GM12878 (cell line): ENCODE results near the gene AP4E1. TPM values are rescaled to one million over a fixed set of nuclear protein-coding genes. Genes with fewer than 3 reads are reported as not detected.

Experiments used
- ATAC-seq: fragments of 200-7000 bp; cut with Tn5 transposase; 3 replicates; pipeline ENCODE4 v1.9.1; 2020; ENCODE audit warnings: mild to moderate bottlenecking, moderate library complexity
- Bru-seq: library from RNA; stranded (reverse); fragments of 400-500 nt; gene quantifications from one replicate; lab custom pipeline; 2021; lab: Mats Ljungman, UMichigan
- BruChase-seq, 2 experiments: library from RNA; stranded (reverse); fragments of 400-500 nt; gene quantifications; one replicate each; lab custom pipeline; 2021; lab: Mats Ljungman, UMichigan
- BruUV-seq: library from RNA; stranded (reverse); fragments of 400-500 nt; replicated peaks from 2 replicates; lab custom pipeline; 2021; lab: Mats Ljungman, UMichigan
- CTCF ChIA-PET: fragments of 300-600 bp; sonication (Branson Sonifier 250); formaldehyde crosslinking; extraction: SDS; loops from one replicate; lab custom pipeline; 2021; ENCODE audit warnings: inconsistent platforms; lab: Yijun Ruan, JAX
- POLR2A ChIA-PET: fragments of 350-600 bp; formaldehyde crosslinking; extraction: SDS; loops from one replicate; lab custom pipeline; 2021; ENCODE audit warnings: inconsistent platforms; lab: Charles Lee
- RAD21 ChIA-PET: fragments of 300-600 bp; sonication (Branson Sonifier 250); formaldehyde crosslinking; loops from one replicate; lab custom pipeline; 2023; ENCODE audit warnings: antibody characterized with exemption; ENCODE audit not compliant: unreplicated experiment; lab: Charles Lee
- SMC1A ChIA-PET: fragments of 300-600 bp; sonication (Branson Sonifier 250); formaldehyde crosslinking; loops from one replicate; lab custom pipeline; 2023; ENCODE audit not compliant: unreplicated experiment, uncharacterized antibody; lab: Charles Lee
- DNase-seq: peaks from one replicate; pipeline ENCODE4 v3.0.0-alpha.2; 2011; ENCODE audit warnings: low read depth, low spot score
- FAIRE-seq: peaks from 3 replicates; lab custom pipeline; 2011; peaks lifted over from hg19 to GRCh38; lab: Jason Lieb, UNC
- H2AFZ ChIP-seq: 2 replicates; pipeline ENCODE4 v1.6.0; 2011; ENCODE audit warnings: low read depth, low read length, control low read depth; ENCODE audit not compliant: control insufficient read depth
- H3K27ac ChIP-seq: 2 replicates; pipeline ENCODE4 v1.5.1; 2011; ENCODE audit warnings: control low read depth; ENCODE audit not compliant: control insufficient read depth, insufficient read depth
- H3K27me3 ChIP-seq, 2 experiments: replicated peaks in 1 of 2; 2 replicates each; pipeline versions ENCODE4 v1.6.0 to v1.6.1; 2011; ENCODE audit warnings: low read length in 1 of 2; ENCODE audit not compliant: control insufficient read depth in 2 of 2, insufficient read depth in 2 of 2
- H3K36me3 ChIP-seq, 2 experiments: 2 replicates each; pipeline ENCODE4 v1.5.1; 2011; ENCODE audit warnings: low read length in 1 of 2; ENCODE audit not compliant: control insufficient read depth in 2 of 2, insufficient read depth in 2 of 2
- H3K4me1 ChIP-seq: 2 replicates; pipeline ENCODE4 v1.6.1; 2011; ENCODE audit warnings: mild to moderate bottlenecking, low read length, moderate library complexity, mixed read lengths; ENCODE audit not compliant: control insufficient read depth, insufficient read depth
- H3K4me2 ChIP-seq: 2 replicates; pipeline ENCODE4 v1.6.0; 2011; ENCODE audit warnings: control low read depth; ENCODE audit not compliant: control insufficient read depth, insufficient read depth
- H3K4me3 ChIP-seq: fragments of 200-600 bp; sonication (generic); 2 replicates; pipeline ENCODE4 v1.5.1; 2016
- H3K79me2 ChIP-seq: 2 replicates; pipeline ENCODE4 v1.6.0; 2011; ENCODE audit warnings: low read length; ENCODE audit not compliant: control insufficient read depth, insufficient read depth
- H3K9ac ChIP-seq: 2 replicates; pipeline ENCODE4 v1.8.0; 2011; ENCODE audit warnings: low read length, control low read depth, mixed read lengths; ENCODE audit not compliant: control insufficient read depth, insufficient read depth
- H3K9me3 ChIP-seq: replicated peaks from 3 replicates; pipeline ENCODE4 v1.5.1; 2011; ENCODE audit warnings: mild to moderate bottlenecking, low read length; ENCODE audit not compliant: control insufficient read depth, insufficient read depth
- H4K20me1 ChIP-seq: 2 replicates; pipeline ENCODE4 v1.6.0; 2011; ENCODE audit not compliant: control insufficient read depth, insufficient read depth
- CBX3 ChIP-seq: fragments of 200-600 bp; sonication (generic); IDR thresholded peaks from 2 replicates; pipeline ENCODE4 v1.6.1; 2016; ENCODE audit warnings: low read depth, borderline replicate concordance
- FOS ChIP-seq: IDR thresholded peaks from 3 replicates; pipeline ENCODE4 v1.6.1; 2011; ENCODE audit warnings: borderline replicate concordance; ENCODE audit not compliant: insufficient read length; ENCODE audit errors: extremely low read depth
- HDAC2 ChIP-seq: fragments of 200-600 bp; sonication (generic); IDR thresholded peaks from 2 replicates; pipeline ENCODE4 v1.6.1; 2017
- KAT2A ChIP-seq: conservative IDR thresholded peaks from 2 replicates; pipeline ENCODE4 v1.6.1; 2011; ENCODE audit warnings: low read depth, low read length; ENCODE audit not compliant: control insufficient read depth
- KDM1A ChIP-seq: fragments of 200-600 bp; sonication (generic); IDR thresholded peaks from 2 replicates; pipeline ENCODE4 v1.6.1; 2016; ENCODE audit warnings: borderline replicate concordance
- RAD51 ChIP-seq: fragments of 450-650 bp; IDR thresholded peaks from 2 replicates; pipeline ENCODE4 v1.6.1; 2016; ENCODE audit warnings: moderate library complexity, mild to moderate bottlenecking, inconsistent platforms
- RUNX3 ChIP-seq: IDR thresholded peaks from 2 replicates; pipeline ENCODE4 v1.6.1; 2012; ENCODE audit warnings: low read length, inconsistent platforms
- SMAD1 ChIP-seq: fragments of 450-650 bp; IDR thresholded peaks from 2 replicates; pipeline ENCODE4 v1.6.1; 2018; ENCODE audit warnings: mild to moderate bottlenecking, low read depth; ENCODE audit not compliant: partially characterized antibody
- SMC3 ChIP-seq: IDR thresholded peaks from 2 replicates; pipeline ENCODE4 v1.6.1; 2011; ENCODE audit warnings: low read length, improper control_type of control experiment, borderline replicate concordance
- SUPT20H ChIP-seq: IDR thresholded peaks from 2 replicates; pipeline ENCODE4 v1.6.1; 2011; ENCODE audit warnings: low read depth, mild to moderate bottlenecking, low read length, moderate library complexity, borderline replicate concordance; ENCODE audit not compliant: control insufficient read depth
- SUZ12 ChIP-seq: fragments of 200-600 bp; sonication (generic); IDR thresholded peaks from one replicate; pipeline ENCODE4 v1.6.1; 2018; ENCODE audit warnings: antibody characterized with exemption, mild to moderate bottlenecking; ENCODE audit not compliant: unreplicated experiment
- TCF12 ChIP-seq: IDR thresholded peaks from 2 replicates; pipeline ENCODE4 v1.6.1; 2011; ENCODE audit warnings: low read depth, mild to moderate bottlenecking, low read length
- TCF7 ChIP-seq: IDR thresholded peaks from 2 replicates; pipeline ENCODE4 v1.6.1; 2014; ENCODE audit warnings: antibody characterized with exemption, borderline replicate concordance
- WGBS: methylation state at CpG from one replicate; pipeline ENCODE4 v1.1.6; 2016; ENCODE audit warnings: low lambda C conversion rate; ENCODE audit not compliant: insufficient replicate concordance, insufficient coverage; ENCODE audit errors: missing lambda C conversion rate; 5-methylcytosine and 5-hydroxymethylcytosine counted together
- in situ Hi-C: fragments of 300-500 bp; cut with MboI; formaldehyde crosslinking; loops from 9 replicates; pipeline ENCODE4 v1.14.3; 2018; ENCODE audit warnings: mixed read lengths
- intact Hi-C: fragments of 100-400 bp; cut with micrococcal nuclease; formaldehyde crosslinking; loops from one replicate; pipeline ENCODE4 v1.14.2; 2022; ENCODE audit not compliant: unreplicated experiment
- long read RNA-seq, 2 experiments: library from polyadenylated mRNA; unstranded; transcript quantifications; one replicate each; pipeline ENCODE4 v2.0.0, GENCODE V29; 2019 to 2020
- polyA minus RNA-seq, 3 experiments: library from RNA; depleted of rRNA, polyadenylated mRNA; stranded (reverse); fragments of >200 nt; gene quantifications; 2 replicates each; pipeline ENCODE4 v1.2.3, GENCODE V29; 2011
- polyA plus RNA-seq, 11 experiments: library from polyadenylated mRNA; depleted of rRNA in 4 of 11; unstranded in 6 of 11; stranded (reverse) in 5 of 11; fragments of >200 nt; fragmentation: Nextera tagmentation in 4 of 11; fragmentation: Illumina TruSeq in 1 of 11; extraction: Ambion mirVana in 4 of 11; extraction: Trizol in 1 of 11; gene quantifications; 1 replicate in 1 of 11; 2 replicates in 10 of 11; pipeline versions ENCODE4 v1.2.1 to v1.2.3, GENCODE V29; 2011 to 2016; ENCODE audit warnings: inconsistent platforms in 2 of 11, missing spikeins in 2 of 11, low read depth in 1 of 11
- total RNA-seq, 4 experiments: library from RNA; depleted of rRNA in 3 of 4; stranded (reverse); fragments of >200 nt in 3 of 4; fragmentation: Illumina TruSeq in 1 of 4; extraction: Trizol in 1 of 4; gene quantifications; 2 replicates each; pipeline versions ENCODE4 v1.2.1 to v1.2.3, GENCODE V29; 2013 to 2021
- TF ChIP-seq, protein P1 (sequence below): fragments of 450-650 bp; formaldehyde crosslinking; IDR thresholded peaks from 2 replicates; pipeline ENCODE4 v1.5.0; 2022; ENCODE audit warnings: mild to moderate bottlenecking, missing genetic modification characterization

Gene AP4E1
- total RNA-seq (2013; cell fraction: nucleolus; rRNA removed) = 24.4 and 28.5 TPM in 2 replicates
- total RNA-seq (2014; rRNA removed) (7.9 and 8.1 TPM in 2 replicates), total RNA-seq (2014; rRNA removed; fragmentation: Illumina TruSeq; extraction: Trizol) (10.8 and 11.1 TPM in 2 replicates), total RNA-seq (2021) (10.7 and 11.4 TPM in 2 replicates), polyA plus RNA-seq (2011; rRNA removed) (5.4 and 8.0 TPM in 2 replicates), polyA plus RNA-seq (2014; fragmentation: Illumina TruSeq; extraction: Trizol) (8.3 and 10.2 TPM in 2 replicates), polyA plus RNA-seq (2014; fragmentation: Nextera tagmentation; extraction: Ambion mirVana) (1 to 10 TPM; 1.2 to 1.6 TPM), polyA plus RNA-seq (2014; rRNA removed) (4.2 and 5.4 TPM in 2 replicates), polyA plus RNA-seq (2016; fragmentation: Nextera tagmentation; extraction: Ambion mirVana) (1 to 10 TPM; 6.7 TPM), polyA minus RNA-seq (2011; rRNA and poly(A)+ RNA removed) (5.6 and 9.5 TPM in 2 replicates), Bru-seq, nascent RNA (percentile 70 among the genes with signal in this experiment), BruChase-seq, experiment 1, labeled RNA remaining after a 6-hour chase (percentile 68 among the genes with signal in this experiment), BruChase-seq, experiment 2, labeled RNA remaining after a 2-hour chase (percentile 68 among the genes with signal in this experiment)
- polyA plus RNA-seq (2011; ENCODE audit: low read depth) = 2.4 TPM
- polyA plus RNA-seq (2011; cell fraction: cytosol; rRNA removed) = 1.9 and 2.5 TPM in 2 replicates
- polyA plus RNA-seq (2011; cell fraction: nucleus; rRNA removed) = 1.9 and 2.8 TPM in 2 replicates
- polyA plus RNA-seq (2012) = 3.0 and 3.4 TPM in 2 replicates
- 2.3 and 2.9 TPM in 2 replicates for polyA minus RNA-seq (2011; cell fraction: cytosol; rRNA and poly(A)+ RNA removed)
- 4.1 and 5.7 TPM in 2 replicates for polyA minus RNA-seq (2011; cell fraction: nucleus; rRNA and poly(A)+ RNA removed)
- long read RNA-seq, experiment 1, partial matches to known transcripts = 1 of 2 reads
- long read RNA-seq, experiment 1, other reads (novel, unspliced or antisense) = 1 of 2 reads
- long read RNA-seq, experiment 2, partial matches to known transcripts = 2 of 9 reads
- long read RNA-seq, experiment 2, other reads (novel, unspliced or antisense) = 7 of 9 reads

DNA sequence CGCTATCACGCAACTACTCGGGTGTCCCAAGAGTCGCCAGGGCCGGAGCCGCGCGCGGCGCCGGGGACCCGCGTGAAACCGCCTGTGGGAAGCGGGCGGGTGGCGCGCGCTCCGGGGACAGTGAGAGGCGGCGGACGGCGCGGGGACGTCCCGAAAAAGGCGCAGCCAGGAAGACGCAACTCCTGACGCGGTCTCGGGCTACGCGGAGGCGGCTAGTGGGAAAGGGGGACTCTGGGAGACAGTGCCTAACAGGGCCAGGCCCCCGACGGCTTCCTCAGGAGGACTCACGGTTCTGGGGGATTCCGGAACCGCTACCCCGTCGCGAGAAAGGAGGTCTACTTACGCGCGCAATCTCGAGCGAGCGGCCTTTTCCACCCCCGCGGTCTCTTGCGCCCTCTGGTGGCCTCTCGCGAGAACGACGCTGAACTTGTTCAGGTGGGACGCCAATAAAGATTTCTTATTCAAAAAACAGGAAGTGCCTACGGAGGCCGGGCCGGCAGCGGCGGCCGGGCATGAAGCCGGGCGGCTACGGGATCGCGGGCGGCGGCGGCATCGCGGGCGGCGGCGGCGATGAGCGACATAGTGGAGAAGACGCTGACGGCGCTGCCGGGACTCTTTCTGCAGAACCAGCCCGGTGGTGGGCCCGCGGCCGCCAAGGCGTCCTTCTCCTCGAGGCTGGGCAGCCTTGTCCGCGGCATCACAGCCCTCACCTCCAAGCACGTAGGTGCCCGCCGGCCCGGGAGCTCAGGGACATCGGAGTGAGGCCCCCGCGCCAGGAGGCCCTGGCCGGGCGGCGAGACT is at the start of gene AP4E1:
AP4E1 (plus strand) TSS at position 475 of the 801 bp plus-strand sequence; CDS start at position 571, 96 bp downstream.
- Histone ChIP-seq H3K27ac (peak within 1 kb of the TSS; percentile 90), H3K36me3 (0 out of 4 replicates have a peak, but pooled peaks cover 0 to 3% of the 10 kb centered on the region in 2 experiments), H3K9ac (peak within 1 kb of the TSS; percentile 98), H4K20me1 (no peaks in the 10 kb centered on the region), H3K4me3 (peak within 1 kb of the TSS; percentile 99), H3K4me2 (peak within 1 kb of the TSS; percentile 86), H3K79me2 (peaks cover 20% of the 10 kb centered on the region), H2AFZ (peak within 1 kb of the TSS; percentile 95), H3K9me3 (no peaks in the 10 kb centered on the region; the same call in 2 of the 3 replicates), H3K4me1 (no peaks in the 10 kb centered on the region; the same call in 1 of the 2 replicates), H3K27me3 (no peaks in the 10 kb centered on the region)
- BruUV-seq = no TSS peak
- ChIA-PET RAD21 (interaction anchor here (0.9 to 2.0 kb wide), 12 partner anchors 22 to 285 kb away, joined by 3 to 25 read pairs (median 4); no protein-coding TSS in a partner anchor), CTCF (interaction anchor here (0.8 to 4.0 kb wide), 9 partner anchors 13 to 410 kb away, joined by 3 to 27 read pairs (median 4); no protein-coding TSS in a partner anchor), SMC1A (interaction anchor here (1.0 to 4.3 kb wide), 3 partner anchors 22 to 30 kb away, joined by 3 to 33 read pairs (median 27); no protein-coding TSS in a partner anchor), POLR2A (interaction anchor here (0.6 to 1.0 kb wide), 3 partner anchors 23 to 30 kb away, joined by 3 to 5 read pairs (median 3); no protein-coding TSS in a partner anchor)
- peak; percentile 66 for FAIRE-seq
- peak; percentile 79 for DNase-seq
- 1% methylated on average over 88 of the region's 100 CpGs for WGBS
- intact Hi-C loops (loop anchor here (1.0 to 10.0 kb wide), 3 partner anchors 233 to 734 kb away; partner anchors contain the start of gene GABPB1), in situ Hi-C loops (loop anchor here (5.0 to 10.0 kb wide), 2 partner anchors 231 to 554 kb away; partner anchors contain the start of gene GABPB1)
- ATAC-seq = peak; percentile 74
- no peak for TF ChIP-seq RAD51
- TF ChIP-seq KDM1A = no peak
- TF ChIP-seq SUZ12 = no peak
- TF ChIP-seq, protein P1, sequence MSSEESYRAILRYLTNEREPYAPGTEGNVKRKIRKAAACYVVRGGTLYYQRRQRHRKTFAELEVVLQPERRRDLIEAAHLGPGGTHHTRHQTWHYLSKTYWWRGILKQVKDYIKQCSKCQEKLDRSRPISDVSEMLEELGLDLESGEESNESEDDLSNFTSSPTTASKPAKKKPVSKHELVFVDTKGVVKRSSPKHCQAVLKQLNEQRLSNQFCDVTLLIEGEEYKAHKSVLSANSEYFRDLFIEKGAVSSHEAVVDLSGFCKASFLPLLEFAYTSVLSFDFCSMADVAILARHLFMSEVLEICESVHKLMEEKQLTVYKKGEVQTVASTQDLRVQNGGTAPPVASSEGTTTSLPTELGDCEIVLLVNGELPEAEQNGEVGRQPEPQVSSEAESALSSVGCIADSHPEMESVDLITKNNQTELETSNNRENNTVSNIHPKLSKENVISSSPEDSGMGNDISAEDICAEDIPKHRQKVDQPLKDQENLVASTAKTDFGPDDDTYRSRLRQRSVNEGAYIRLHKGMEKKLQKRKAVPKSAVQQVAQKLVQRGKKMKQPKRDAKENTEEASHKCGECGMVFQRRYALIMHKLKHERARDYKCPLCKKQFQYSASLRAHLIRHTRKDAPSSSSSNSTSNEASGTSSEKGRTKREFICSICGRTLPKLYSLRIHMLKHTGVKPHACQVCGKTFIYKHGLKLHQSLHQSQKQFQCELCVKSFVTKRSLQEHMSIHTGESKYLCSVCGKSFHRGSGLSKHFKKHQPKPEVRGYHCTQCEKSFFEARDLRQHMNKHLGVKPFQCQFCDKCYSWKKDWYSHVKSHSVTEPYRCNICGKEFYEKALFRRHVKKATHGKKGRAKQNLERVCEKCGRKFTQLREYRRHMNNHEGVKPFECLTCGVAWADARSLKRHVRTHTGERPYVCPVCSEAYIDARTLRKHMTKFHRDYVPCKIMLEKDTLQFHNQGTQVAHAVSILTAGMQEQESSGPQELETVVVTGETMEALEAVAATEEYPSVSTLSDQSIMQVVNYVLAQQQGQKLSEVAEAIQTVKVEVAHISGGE = no peak
- TF ChIP-seq SMC3 = peak; percentile 88
- TF ChIP-seq RUNX3 = peak; percentile 44; the same call in 1 of the 2 replicates
- TF ChIP-seq SMAD1 = no peak
- 0 out of 2 replicates have a peak, but pooled peaks have one; percentile 41 for TF ChIP-seq TCF7
- 0 out of 2 replicates have a peak, but pooled peaks have one; percentile 38 for TF ChIP-seq HDAC2
- TF ChIP-seq CBX3 = no peak
- TF ChIP-seq SUPT20H = no peak
- no peak for TF ChIP-seq KAT2A
- no peak for TF ChIP-seq TCF12
- peak; percentile 2 for TF ChIP-seq FOS
